Measurements from ENCODE around the gene ELOB.

The ELOB gene

GRCh38 chr16:2809149-2809760 lies 32.2 kb upstream of the ELOB start:
- no peak for DNase-seq

DNA sequence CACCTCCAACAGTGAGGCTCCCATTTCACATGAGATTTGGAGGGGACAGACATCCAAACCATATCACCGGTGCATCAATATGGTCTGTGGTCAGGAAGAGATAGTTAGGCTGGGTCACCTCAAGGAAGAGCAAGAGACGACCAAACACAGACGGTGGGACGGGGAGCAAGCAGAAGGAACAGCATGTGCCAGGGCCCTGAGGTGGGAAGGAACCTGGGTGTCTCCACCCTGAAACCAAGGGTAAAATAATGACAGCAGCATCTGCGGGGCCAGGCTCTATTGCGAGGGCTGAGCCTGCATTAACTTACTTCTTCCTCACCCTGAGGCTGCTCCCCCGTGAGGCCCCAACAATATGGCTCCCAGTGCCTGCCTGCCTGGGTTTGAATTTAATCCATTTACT lies 31.1 kb upstream of the ELOB start:
- no peak for DNase-seq

- no peak for DNase-seq
Measured at GRCh38 chr16:2806286-2806685, 29.2 kb upstream of the ELOB start.

DNA sequence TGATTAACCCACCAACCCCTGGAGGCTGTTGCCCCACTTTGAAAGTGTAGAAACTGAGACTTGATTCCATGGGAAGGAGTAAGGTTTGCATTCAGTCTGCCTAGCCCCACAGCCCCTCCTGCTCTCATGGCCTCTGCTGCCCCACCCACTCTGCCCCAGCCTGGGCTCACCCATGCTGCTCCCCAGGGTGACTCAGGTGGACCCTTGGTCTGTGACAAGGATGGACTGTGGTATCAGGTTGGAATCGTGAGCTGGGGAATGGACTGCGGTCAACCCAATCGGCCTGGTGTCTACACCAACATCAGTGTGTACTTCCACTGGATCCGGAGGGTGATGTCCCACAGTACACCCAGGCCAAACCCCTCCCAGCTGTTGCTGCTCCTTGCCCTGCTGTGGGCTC lies 27.6 kb upstream of the ELOB start:
- DNase-seq, result no peak

DNA sequence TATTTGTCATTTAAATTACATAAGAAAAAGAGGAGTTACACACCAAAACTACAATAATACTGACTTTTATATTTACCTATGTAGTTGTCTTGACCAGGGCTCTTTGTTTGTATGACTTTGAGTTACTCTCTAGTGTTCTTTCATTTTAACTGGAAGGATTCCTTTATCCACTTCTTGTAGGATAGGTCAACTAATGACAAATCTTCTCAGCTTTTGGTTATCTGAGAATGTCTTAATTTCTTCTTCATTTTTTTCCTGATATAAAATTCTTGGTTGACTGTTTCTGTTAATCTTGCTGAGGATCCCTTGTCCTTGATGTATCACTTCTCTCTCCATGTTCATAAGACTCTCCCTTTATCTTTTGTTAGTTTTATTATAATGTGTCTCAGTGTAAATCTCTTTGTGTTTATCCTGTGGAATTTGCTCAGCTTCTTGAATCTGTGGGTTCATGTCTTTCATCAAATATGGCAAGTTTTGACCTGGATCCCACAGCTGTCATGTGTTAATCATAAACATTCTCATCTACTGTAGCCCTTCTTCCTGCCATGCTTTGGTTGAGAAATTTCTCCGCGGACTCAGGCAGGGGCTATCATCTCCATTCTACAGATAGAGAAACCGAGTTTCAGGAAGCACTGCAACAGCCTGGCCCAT lies 26.6 kb upstream of the ELOB start:
- no peak for DNase-seq

- DNase-seq, result no peak
Measured at GRCh38 chr16:2799859-2800226, 22.8 kb upstream of the ELOB start.

DNA sequence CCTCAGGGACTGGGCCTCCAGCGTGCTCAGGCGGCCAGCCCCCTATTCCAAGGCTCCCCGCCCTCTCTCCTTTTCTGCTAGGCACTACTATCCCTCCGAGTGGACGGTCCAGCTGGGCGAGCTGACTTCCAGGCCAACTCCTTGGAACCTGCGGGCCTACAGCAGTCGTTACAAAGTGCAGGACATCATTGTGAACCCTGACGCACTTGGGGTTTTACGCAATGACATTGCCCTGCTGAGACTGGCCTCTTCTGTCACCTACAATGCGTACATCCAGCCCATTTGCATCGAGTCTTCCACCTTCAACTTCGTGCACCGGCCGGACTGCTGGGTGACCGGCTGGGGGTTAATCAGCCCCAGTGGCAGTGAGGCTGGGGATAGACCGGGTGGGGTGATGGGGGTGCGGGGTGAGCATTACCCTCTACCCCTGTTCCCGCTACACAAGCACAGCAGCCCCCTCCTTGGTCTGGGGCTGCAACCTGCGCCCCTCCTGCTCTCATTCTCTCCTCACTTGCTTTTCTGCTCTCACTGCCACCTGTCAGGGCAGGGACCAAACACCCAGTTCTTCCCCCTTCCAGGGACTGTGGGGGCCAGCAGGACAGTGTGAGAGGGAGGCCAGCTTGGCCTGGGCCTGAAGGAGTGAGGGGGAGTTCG lies 22.3 kb upstream of the ELOB start:
- no peak for DNase-seq

DNA sequence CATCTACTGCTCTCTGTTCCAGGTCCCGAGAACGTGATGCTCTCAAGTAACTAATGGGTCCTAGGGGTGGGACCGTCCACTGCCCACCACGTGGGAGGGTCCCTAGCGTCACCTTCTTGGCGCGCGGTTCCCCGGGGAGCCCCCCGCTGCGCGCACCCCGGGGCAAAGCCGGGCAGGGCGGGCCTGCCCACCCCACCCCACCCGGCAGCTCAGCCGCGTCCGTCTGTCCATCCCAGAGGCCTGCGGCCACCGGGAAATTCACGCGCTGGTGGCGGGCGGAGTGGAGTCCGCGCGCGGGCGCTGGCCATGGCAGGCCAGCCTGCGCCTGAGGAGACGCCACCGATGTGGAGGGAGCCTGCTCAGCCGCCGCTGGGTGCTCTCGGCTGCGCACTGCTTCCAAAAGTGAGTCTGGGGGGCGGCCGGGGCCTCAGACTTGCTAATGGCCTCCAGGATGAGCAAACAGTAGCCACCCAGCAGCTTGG lies 21.7 kb upstream of the ELOB start:
- no peak for DNase-seq

DNA sequence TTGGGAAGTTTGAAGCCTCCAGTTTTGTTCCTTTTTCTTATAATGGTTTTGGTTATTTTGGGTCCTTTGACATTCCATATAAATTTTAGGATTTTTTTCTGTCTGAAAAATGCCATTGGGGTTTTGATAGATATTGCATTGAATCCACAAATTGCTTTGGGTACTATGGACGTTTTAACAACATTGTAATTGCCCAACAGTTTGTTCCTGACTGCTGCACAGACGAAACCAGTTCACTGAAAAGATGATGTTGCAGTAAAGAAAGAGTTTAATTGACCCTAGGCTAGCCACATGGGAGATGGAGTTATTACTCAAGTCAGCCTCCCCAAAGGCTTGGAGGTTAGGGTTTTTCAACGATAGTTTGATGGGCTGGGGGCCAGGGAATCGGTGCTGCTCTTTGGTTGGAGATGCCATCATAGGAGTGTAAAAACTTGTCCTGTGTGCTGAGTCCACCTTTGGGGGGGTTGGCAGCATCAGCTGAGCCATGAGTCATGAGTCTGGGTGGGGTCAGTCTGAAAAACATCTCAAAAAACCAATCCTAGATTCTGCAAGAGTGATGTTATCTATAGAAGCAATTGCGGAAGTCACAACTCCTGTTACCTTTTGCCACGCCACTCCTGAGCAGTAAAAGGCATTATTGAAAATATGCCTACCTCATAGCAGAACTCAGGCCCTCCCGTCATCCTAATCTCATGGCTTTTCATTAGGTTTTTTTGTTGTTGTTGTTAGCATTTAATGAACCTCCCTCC lies 18.5 kb upstream of the ELOB start:
- DNase-seq, result no peak

DNA sequence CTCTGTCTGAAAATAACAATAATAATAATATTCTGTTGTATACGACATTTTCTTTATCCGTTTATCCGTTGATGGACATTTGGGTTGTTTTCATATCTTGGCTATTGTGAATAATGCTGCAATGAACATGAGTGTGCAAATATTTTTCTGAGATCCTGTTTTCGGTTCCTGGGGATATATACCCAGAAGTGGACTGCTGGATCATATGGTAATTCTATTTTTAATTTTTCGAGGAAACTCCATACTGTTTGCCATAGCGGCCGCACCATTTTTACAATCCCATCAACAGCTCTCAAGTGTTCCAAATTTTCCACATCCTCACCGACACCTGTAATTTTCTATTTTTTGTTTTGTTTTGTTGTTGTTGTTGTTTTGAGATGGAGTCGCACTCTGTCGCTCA lies 15.9 kb upstream of the ELOB start:
- no peak for DNase-seq

DNA sequence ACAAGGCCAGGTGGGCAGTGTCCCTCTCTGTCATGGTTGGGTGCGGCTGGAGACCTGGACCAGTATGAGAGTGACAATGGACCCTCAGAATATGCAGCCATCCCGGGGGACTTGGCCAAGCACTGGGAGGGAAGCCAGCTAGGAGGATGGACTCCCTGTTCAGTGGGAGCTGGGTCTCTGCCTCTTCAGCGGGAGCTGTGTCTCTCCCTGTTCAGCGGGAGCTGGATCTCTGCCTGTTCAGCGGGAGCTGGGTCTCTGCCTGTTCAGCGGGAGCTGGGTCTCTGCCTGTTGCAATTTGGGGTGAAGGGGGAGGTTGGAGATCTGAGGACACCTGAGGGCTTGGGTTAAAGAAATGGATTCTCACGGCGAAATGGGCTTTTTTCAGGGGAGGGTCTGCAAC lies 14.1 kb upstream of the ELOB start:
- no peak for DNase-seq

- DNase-seq, result no peak
Measured at GRCh38 chr16:2790631-2791030, 13.6 kb upstream of the ELOB start.

DNA sequence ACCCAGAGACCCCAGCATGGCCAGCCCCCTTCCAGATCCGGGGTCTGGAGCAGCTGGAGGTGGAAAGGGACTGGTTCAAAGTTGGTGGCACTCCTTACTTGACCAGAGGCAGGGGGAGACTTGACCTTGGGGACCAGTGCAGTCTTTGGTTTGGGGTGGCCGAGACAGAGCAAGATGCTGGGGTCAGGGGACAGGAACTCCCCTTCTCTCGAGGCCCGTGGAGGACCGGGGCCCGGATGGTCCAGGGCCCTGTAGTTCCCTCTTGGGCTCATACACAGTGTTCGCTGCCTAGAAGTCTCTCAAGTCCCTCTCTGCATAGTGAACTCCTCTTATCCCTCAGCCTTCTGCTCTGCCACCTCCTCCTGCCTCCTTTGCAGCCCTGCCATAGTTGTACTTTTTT lies 10.9 kb upstream of the ELOB start:
- DNase-seq, result no peak

DNA sequence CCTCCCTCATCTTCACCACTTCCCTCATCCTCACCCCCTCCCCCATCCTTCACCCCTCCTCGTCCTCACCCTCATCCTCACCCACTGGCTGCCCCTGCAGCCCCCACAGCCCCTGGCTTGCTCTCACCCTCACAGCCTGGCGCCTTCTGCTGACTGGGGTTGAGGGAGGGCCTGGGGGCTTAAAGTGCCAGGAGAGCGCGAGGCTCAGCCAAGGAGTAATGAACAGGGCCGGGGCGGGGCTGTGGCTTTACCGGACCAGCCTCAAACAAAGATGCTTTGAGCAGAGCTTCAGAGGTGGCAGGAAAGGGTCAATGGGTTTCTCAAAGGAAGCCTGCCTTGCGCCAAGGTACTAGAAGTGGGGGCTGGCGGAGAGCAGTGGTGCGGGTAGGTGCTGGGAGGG lies 10.3 kb upstream of the ELOB start, which contains the start of gene PRSS33:
Gene PRSS33 (minus strand): TSS at position 155 of the 400 bp plus-strand sequence. CDS start 1,013 bp downstream, outside the sequence.
- DNase-seq, result no peak

DNA sequence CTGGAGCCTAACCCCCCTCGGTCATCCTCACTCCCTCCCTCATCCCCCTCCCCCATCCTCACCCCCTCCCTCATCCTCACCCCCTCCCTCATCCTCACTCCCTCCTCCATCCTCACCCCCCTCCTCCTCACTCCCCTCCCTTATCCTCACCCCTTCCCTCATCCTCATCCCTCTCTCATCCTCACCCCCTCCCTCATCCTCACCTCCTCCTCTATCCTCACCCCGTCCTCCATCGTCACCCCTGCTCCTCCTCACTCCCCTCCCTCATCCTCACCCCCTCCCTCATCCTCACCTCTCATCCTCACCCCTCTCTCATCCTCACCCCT lies 9.7 kb upstream of the ELOB start:
- DNase-seq, result no peak

DNA sequence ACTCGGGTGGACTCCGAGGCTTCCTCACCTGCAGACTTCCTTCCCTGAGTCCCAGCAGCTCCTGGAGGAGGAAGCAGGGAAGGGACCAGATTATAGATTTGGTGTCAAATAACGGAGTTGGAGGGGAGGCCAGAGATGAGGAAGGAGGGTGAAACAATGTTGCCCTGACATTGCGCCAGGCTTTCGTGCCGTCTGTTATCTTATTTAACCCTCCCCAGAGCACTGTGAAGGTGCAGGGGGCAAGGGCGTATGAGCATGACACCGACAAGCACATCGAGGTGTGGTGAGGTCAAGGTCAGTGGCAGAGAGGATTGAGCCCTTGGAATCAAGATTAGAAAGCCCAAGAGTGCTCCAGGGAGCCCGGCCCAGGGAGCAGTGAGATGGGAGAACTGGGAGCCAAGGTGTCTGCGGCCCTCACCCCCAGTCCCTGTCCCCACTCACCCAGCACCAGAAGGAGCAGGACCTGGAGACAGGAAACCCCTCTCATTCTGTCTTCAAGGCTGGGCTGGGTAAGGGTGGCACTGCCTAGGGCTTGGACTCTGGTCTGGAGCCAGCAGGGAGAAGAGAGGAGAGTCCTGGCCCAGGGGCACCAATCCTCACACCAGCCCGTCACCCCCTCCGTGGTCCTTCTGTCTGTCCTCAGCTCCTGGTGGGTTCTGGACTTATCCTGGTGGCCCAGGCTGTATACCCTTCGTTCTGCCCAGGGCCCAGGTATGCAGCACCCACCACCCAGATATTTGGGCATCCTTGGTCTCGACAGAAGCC lies 9.2 kb upstream of the ELOB start:
- no peak for DNase-seq

DNA sequence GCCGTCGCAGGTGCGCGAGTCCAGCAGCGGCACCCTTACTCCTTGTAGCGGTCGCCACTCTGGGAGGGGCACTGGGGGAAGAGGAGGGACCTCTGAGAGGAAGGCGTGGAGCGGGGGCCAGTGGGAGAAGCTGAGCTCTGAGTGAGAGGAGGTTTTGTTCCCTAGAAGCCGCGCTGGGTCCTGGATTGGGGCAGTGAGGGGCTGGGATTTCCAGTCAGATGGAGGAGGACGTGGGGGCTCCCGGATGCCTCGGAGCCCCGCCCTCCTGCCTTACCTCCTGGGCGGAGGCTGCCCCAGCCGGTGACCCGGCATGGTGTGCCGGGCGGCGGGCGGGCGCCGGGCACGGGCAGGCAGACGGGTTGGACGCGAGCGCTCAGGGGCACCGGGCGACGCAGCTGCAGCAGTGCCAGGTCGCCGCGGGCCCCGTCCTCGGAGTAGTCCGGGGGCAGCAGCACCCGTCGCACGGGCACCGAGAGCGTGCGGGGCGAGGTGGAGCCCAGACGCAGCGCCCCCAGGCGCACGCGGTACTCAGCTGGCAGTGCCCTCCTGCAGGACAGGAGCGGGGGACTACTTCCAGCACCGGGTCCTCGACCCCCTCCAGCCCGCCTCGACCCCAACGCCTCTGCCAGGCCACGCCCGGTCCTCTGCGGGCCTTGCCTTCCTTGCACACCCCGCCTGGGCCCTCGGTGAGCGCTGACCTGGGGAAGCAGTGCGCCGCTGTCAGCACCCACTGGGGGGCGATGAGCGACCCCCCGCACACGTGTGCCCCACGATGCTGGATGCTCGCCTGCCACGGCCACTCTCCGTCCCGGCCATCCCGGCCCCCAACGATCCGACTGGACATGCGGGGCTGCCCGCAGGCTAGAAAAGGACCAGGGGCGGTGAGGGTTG lies 8.3 kb upstream of the ELOB start:
- DNase-seq, result no peak

DNA sequence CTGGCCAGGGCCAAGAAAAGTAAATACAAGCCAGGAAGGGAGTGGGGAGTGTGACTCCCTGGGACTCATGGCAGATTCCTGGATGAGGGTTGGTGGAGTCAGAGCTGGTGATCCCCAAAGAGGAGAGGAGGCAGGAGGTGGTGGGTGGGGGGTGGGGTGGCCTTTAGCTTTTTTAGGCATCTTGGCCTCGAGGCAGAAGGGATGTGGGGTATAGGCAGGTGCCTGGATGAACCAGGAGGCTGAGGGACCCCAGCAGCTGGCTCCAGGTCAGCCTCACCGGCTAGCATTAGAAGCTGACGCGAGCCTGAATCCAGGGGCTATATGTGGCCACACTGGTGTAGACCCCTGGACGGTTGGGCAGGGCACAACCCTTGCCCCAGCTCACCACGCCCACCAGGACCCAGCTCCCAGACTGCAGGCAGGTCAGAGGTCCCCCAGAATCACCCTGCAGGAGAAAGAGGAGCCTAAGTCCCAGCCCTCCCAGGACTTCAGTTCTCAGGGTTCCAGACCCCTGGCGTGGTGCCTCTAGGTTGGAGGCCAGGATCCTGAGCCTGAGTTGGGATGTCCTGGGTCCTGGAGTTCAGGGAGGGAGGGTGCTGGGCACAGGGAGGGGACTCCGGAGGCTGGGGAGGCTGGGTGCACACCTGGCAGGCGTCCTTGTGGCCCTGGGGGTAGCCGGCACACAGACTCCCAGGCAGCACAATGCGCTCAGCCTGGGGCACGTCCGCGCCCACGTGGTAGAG lies 7.4 kb upstream of the ELOB start:
- DNase-seq, result no peak

DNA sequence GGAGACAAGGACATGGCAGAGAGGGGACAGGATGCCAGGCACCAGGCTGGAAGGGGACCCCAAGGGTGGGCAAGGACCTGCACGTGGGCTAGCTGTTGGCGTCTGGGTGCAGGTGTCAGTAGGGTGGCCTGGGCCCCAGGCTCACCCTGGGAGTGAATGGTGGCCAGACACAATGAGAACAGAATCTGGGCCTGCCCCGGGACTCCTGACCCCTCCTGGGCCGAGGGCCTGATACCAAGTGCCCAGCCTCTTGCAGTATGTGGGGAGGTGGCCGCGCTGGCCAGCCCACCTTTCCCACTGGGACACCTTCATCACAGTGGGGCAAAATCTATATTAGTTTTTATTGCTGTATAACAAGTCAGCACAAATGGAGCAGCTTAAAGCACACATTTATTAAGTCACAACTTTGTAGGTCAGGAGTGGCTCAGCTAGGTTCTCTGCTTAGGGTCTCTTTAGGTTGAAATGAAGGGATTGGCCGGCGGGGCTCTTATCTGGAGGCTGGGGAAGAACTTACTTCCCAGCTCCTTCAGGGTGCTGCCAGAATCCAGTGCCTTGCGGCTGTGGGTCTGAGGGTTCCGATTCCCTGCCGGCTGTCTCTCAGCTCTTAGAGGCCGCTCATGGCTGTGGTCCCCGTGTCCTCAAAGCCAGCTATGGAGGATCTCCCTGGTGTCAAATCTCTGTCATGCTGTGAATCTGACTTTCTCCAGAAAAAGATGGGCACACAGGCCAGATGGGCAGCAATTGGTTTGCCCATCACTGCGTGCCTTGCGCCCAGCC lies 6.7 kb upstream of the ELOB start:
- no peak for DNase-seq
